ENCODE results near the gene OSCP1.
A peak's percentile ranks its signal among the peaks of the same experiment; 100 is the strongest.

The OSCP1 gene

DNA sequence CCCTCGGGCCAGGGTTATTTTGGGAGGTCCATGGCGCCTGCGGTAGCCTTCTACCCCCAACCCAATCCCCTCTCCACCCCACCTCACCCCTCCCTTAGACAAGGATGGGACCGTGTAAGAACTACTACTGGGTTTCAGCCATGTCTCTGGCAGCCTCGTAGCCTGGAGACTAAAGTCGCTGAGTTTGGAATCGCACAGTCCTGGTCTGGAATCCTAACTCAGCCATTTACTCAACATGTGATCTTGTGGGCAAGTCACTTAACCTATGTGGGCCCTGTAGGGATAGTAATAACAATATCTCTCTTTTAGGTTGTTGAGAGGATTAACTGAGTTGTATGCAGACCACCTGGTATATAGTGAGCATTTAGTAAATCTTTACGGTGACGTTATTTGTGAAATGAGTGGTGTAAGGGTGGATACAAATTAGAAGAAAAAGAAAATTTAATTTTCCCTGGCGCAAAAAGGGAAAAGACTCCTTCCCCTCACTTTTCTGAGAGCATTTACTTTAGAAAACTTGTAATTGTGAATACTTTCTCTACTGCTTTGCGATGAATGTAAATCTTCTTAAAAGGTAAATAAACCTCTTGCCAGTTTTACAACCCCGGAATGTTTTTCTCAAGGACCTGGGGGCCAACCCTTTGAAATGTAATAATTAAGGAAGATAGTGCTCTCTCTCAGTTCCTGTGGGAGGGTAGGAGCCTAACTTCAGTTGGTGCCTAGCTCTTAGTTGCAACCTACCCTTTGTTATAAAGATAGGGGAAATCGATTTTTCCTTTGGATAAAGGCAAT, 14.5 kb upstream of the OSCP1 start:
- peak overlapping the region; percentile 81 for H3K4me3 ChIP-seq (replicated peaks; ENCODE audit: low read depth, low read length)
- TF ChIP-seq, protein P1, sequence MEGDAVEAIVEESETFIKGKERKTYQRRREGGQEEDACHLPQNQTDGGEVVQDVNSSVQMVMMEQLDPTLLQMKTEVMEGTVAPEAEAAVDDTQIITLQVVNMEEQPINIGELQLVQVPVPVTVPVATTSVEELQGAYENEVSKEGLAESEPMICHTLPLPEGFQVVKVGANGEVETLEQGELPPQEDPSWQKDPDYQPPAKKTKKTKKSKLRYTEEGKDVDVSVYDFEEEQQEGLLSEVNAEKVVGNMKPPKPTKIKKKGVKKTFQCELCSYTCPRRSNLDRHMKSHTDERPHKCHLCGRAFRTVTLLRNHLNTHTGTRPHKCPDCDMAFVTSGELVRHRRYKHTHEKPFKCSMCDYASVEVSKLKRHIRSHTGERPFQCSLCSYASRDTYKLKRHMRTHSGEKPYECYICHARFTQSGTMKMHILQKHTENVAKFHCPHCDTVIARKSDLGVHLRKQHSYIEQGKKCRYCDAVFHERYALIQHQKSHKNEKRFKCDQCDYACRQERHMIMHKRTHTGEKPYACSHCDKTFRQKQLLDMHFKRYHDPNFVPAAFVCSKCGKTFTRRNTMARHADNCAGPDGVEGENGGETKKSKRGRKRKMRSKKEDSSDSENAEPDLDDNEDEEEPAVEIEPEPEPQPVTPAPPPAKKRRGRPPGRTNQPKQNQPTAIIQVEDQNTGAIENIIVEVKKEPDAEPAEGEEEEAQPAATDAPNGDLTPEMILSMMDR (IDR thresholded peaks at IDR 0.05; ENCODE audit: low read depth, low read length, missing control alignments) = no peak
- no peak for DNase-seq (ENCODE audit: extremely low read depth, low read depth)

DNA sequence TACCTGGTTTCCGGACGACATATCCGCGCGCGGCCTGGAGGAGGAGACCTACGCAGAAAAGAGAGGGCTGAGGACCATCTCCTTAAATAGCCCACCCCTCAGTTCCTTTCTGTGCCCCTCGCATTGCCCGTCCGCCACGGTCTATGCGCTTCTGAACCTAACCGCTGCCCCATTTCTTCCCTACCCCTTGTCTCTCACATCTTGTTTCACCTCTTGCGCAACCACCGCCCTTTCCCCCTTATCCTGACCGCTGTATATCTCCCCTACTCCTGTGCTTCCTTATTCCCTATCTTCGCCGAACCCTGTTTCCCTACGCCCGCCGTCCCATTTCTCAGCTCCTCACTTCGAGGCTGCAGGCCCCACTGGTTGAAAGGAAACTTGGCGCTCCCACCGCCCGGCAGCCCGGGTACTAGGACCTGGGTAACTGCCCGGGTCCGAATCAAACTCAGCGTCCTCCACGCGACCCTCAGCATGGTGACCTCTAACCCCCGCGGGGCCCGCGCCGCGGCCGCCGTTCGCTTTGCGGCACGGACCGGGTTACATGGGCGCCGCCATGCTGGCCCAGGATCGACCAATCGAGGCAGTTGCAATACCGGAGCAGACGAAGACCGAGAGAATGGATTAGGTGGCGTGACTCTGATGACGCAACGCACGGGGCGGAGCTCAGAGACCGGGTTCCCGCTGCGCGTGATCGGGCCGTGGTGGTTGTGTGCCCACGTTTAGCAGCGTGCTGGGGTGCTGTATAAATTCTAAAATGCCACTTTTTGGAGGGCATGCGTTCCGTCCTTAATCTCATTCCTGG, 13.8 kb upstream of the OSCP1 start, which contains the start of gene MRPS15:
Gene MRPS15 (minus strand): TSS at position 582 of the 802 bp plus-strand sequence. CDS start 109 bp downstream, at position 473.
- TF ChIP-seq, protein P1 (IDR thresholded peaks at IDR 0.05; ENCODE audit: low read depth, low read length, missing control alignments) = no peak

DNA sequence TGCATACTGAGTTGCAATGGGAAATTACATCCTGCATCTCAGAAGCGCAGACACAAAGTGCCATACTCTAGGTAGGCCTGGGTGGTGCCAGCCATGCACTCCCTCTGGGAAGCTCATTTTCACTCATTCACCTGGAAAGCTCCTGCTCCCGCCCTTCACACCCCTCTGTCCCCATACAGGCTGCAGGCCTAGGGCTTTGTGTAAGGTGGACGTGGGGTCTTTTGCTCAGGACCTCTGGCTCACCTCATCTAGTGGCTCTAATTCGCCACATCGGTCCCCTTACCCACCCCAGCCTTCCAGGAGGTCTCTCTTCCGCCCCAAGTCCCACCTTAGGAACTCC, 13.2 kb upstream of the OSCP1 start:
- TF ChIP-seq, protein P1 (IDR thresholded peaks at IDR 0.05; ENCODE audit: low read depth, low read length, missing control alignments) = no peak
- no peak for DNase-seq (ENCODE audit: extremely low read depth, low read depth)
- peak overlapping the region; percentile 81 for H3K4me3 ChIP-seq (replicated peaks; ENCODE audit: low read depth, low read length)

More for the DNA sequence above, 13.8 kb upstream of the OSCP1 start, which contains the start of gene MRPS15:
- peak within 1 kb of the TSS; percentile 81 for H3K4me3 ChIP-seq (replicated peaks; ENCODE audit: low read depth, low read length)
- peak; percentile 91 for DNase-seq (ENCODE audit: extremely low read depth, low read depth)

DNA sequence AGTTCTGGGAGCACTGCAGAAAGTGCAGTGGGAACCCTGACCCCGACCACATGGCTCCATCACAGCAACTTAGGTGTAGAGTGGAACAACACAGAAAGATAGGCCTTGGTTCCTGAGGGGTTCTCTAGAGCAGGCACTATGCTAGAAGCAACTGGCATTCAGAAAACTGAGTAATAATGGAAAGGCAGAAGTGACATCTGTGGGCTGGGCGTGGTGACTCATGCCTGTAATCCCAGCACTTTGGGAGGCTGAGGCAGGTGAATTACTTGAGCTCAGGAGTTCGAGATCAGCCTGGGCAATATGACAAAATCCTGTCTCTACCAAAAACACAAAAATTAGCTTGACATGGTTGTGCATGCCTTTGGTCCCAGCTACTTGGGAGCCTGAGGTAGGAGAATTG, 8.7 kb upstream of the OSCP1 start:
- no peak overlapping the region for H3K4me3 ChIP-seq (replicated peaks; ENCODE audit: low read depth, low read length)
- DNase-seq (ENCODE audit: extremely low read depth, low read depth) = no peak
- TF ChIP-seq, protein P1 (IDR thresholded peaks at IDR 0.05; ENCODE audit: low read depth, low read length, missing control alignments) = no peak

DNA sequence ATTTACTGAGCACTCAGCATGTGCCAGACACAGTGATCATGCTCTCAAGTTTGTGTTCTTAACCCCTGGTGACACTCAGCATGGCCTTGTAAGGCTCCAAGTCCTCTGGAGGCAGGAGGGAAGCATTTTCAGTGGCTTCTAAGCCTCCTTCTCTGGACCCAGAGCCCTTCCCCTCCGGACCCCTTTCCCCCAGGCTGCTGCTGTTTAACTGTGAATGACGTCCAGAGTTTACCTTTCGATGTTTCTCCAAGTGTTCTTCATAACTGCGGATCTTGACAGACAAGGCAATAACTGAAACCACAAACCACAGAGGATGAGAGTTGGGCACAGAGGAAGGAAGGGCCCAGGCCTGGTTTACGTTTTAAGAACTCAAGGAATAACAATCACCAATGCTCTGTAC, 7.4 kb upstream of the OSCP1 start:
- TF ChIP-seq, protein P1 (IDR thresholded peaks at IDR 0.05; ENCODE audit: low read depth, low read length, missing control alignments) = no peak
- H3K4me3 ChIP-seq (replicated peaks; ENCODE audit: low read depth, low read length) = no peak overlapping the region
- no peak for DNase-seq (ENCODE audit: extremely low read depth, low read depth)

DNA sequence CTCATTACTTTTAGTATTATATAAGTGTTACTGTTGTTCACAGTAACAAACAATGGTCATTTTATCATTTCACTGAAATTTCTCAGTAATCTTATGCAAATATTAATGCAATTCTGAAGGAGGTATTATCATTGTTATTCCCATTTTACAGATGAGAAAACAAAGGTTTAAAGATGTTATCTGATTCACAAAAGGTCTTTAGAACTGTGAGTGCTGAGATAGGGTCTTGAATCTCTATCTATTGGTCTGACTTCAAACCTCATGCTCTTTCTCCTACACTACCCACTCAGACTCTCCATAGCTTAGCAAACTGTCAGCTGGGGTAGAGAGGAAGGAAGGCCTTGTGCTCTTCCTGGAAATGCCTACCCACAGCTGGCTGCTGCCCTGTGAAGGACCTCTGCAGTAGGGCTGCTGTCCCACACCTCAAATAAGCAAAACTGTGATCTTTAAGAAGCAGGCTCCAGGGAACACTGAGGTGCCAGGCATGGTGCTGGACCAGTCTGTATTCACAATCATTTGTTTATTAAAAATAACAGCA, 6.2 kb upstream of the OSCP1 start:
- no peak overlapping the region for H3K4me3 ChIP-seq (replicated peaks; ENCODE audit: low read depth, low read length)
- DNase-seq (ENCODE audit: extremely low read depth, low read depth) = no peak
- TF ChIP-seq, protein P1 (IDR thresholded peaks at IDR 0.05; ENCODE audit: low read depth, low read length, missing control alignments) = no peak
